MM.1S (cell line): Measurements from ENCODE around the gene EHBP1.
A peak's percentile ranks its signal among the peaks of the same experiment; 100 is the strongest.

ENCODE experiments used
- DNase-seq: peaks from one replicate; pipeline ENCODE4 v3.0.0-alpha.2; 2015
- H2AFZ ChIP-seq: fragments of 300-600 bp; sonication (generic); 2 replicates; pipeline ENCODE4 v1.6.0; 2016; ENCODE audit warnings: antibody characterized with exemption, low read length
- H3F3A ChIP-seq: fragments of 300-600 bp; sonication (generic); 2 replicates; pipeline ENCODE4 v1.6.1; 2016; ENCODE audit warnings: mild to moderate bottlenecking, antibody characterized with exemption, low read length, moderate library complexity, mixed read lengths; ENCODE audit not compliant: insufficient read depth
- H3K27ac ChIP-seq: fragments of 300-600 bp; sonication (generic); 2 replicates; pipeline ENCODE4 v1.5.1; 2016; ENCODE audit warnings: mild to moderate bottlenecking, low read length
- H3K27me3 ChIP-seq: fragments of 300-600 bp; sonication (generic); replicated peaks from 2 replicates; pipeline ENCODE4 v1.6.0; 2016; ENCODE audit warnings: low read length; ENCODE audit not compliant: insufficient read depth
- H3K36me3 ChIP-seq: fragments of 300-600 bp; sonication (generic); replicated peaks from 2 replicates; pipeline ENCODE4 v1.6.1; 2016; ENCODE audit warnings: mild to moderate bottlenecking, low read length, mixed read lengths; ENCODE audit not compliant: insufficient read depth
- H3K4me1 ChIP-seq: fragments of 300-600 bp; sonication (generic); 2 replicates; pipeline ENCODE4 v1.6.1; 2016; ENCODE audit warnings: low read length, mixed read lengths
- H3K4me2 ChIP-seq: fragments of 300-600 bp; sonication (generic); 2 replicates; pipeline ENCODE4 v1.6.0; 2016; ENCODE audit warnings: low read depth, low read length
- H3K4me3 ChIP-seq: fragments of 300-600 bp; sonication (generic); 2 replicates; pipeline ENCODE4 v1.5.1; 2016; ENCODE audit warnings: low read length, mixed read lengths
- H3K79me2 ChIP-seq: fragments of 300-600 bp; sonication (generic); 2 replicates; pipeline ENCODE4 v1.6.1; 2016; ENCODE audit warnings: mixed run types, low read length, mixed read lengths
- H3K9ac ChIP-seq: fragments of 300-600 bp; sonication (generic); 2 replicates; pipeline ENCODE4 v1.6.1; 2016; ENCODE audit warnings: low read length, mixed read lengths
- H3K9me2 ChIP-seq: fragments of 300-600 bp; sonication (generic); replicated peaks from 2 replicates; pipeline ENCODE4 v1.6.1; 2016; ENCODE audit warnings: mild to moderate bottlenecking, low read length, mixed read lengths; ENCODE audit not compliant: insufficient read depth
- H3K9me3 ChIP-seq: fragments of 300-600 bp; sonication (generic); replicated peaks from 2 replicates; pipeline ENCODE4 v1.6.1; 2016; ENCODE audit warnings: mild to moderate bottlenecking, low read length, mixed read lengths; ENCODE audit not compliant: insufficient read depth
- H4K20me1 ChIP-seq: fragments of 300-600 bp; sonication (generic); 2 replicates; pipeline ENCODE4 v1.6.1; 2016; ENCODE audit warnings: mild to moderate bottlenecking, low read length, moderate library complexity, mixed read lengths; ENCODE audit not compliant: insufficient read depth
- EZH2 ChIP-seq: fragments of 300-600 bp; sonication (generic); optimal IDR thresholded peaks from 2 replicates; pipeline ENCODE3; 2017; ENCODE audit warnings: low read depth, mild to moderate bottlenecking, antibody characterized with exemption, low read length, mixed read lengths
- EZH2phosphoT487 ChIP-seq: fragments of 300-600 bp; sonication (generic); IDR thresholded peaks from 2 replicates; pipeline ENCODE4 v1.6.1; 2018; ENCODE audit warnings: antibody characterized with exemption, low read length
- TF ChIP-seq, protein P1 (sequence below): fragments of 300-600 bp; sonication (generic); IDR thresholded peaks from 2 replicates; pipeline ENCODE4 v1.5.1; 2016; ENCODE audit warnings: antibody characterized with exemption, low read length, mixed read lengths

The EHBP1 gene

DNA sequence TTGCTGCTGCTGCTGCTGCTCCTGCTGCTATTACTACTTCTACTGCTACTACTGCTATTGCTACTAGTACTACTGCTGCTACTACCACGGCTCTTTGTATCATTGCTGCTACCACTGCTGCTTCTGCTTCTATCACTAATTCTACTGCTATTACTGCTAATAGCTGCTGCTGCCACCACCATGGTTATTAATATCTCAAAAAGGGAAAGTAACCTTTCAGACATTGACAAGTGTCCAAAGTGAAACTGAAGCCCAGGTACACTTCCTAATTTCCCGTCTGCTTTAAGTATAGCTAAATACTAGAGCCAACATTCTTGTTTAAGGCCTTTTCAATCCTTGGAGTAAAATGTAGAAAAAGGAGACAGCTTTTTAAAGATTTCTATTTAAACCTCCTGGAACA is 45.4 kb upstream of the EHBP1 start:
- Histone ChIP-seq H3K27me3 (no peaks in the 10 kb centered on the region; the same call in 1 of the 2 replicates), H3K79me2 (no peaks in the 10 kb centered on the region), H3K9me2 (no peaks in the 10 kb centered on the region), H3K9me3 (no peaks in the 10 kb centered on the region), H3K9ac (no peak overlapping the region), H3K4me3 (no peak overlapping the region), H3K4me2 (peak overlapping the region; percentile 31; the same call in 1 of the 2 replicates), H4K20me1 (no peaks in the 10 kb centered on the region), H3K36me3 (no peaks in the 10 kb centered on the region), H3K27ac (no peak overlapping the region), H3F3A (no peaks in the 10 kb centered on the region), H2AFZ (no peak overlapping the region), H3K4me1 (peaks cover 6% of the 10 kb centered on the region; the same call in 1 of the 2 replicates)
- TF ChIP-seq, protein P1, sequence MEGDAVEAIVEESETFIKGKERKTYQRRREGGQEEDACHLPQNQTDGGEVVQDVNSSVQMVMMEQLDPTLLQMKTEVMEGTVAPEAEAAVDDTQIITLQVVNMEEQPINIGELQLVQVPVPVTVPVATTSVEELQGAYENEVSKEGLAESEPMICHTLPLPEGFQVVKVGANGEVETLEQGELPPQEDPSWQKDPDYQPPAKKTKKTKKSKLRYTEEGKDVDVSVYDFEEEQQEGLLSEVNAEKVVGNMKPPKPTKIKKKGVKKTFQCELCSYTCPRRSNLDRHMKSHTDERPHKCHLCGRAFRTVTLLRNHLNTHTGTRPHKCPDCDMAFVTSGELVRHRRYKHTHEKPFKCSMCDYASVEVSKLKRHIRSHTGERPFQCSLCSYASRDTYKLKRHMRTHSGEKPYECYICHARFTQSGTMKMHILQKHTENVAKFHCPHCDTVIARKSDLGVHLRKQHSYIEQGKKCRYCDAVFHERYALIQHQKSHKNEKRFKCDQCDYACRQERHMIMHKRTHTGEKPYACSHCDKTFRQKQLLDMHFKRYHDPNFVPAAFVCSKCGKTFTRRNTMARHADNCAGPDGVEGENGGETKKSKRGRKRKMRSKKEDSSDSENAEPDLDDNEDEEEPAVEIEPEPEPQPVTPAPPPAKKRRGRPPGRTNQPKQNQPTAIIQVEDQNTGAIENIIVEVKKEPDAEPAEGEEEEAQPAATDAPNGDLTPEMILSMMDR: no peak
- TF ChIP-seq EZH2phosphoT487: no peak
- TF ChIP-seq EZH2: no peak
- DNase-seq: peak; percentile 58

DNA sequence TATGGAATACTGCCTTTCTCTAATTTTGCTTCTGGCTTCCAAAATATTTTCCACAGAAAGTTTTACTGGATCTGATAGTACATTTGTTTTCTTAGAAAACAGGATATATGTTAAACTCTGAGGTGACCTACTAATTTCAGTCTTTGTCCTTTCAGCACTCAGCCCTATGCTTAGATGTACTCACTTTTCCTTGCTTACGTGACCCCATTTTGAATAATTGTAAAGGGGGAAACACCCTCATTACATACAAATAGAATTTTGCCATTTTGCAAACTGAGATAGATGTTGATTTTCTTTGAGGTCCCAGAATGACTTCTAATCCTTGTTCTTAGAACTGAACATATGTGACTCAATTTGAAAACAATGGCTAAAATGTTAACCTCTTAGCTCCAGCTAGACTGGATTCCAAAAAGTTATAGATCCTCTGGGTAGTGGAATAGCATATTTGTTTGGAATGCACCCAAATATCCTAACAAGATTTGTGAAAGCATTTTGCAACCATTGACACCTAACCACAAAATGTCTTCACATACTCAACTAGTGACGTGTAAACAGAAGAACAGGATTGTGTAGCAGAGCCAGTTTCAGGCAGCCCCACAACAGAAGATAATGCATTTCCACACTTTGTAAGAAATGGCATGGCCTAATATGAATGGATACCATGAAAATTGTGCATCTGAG is 44.8 kb upstream of the EHBP1 start:
- peaks cover 6% of the 10 kb centered on the region; the same call in 1 of the 2 replicates for H3K4me1 ChIP-seq
- peak overlapping the region; percentile 31; the same call in 1 of the 2 replicates for H3K4me2 ChIP-seq
- DNase-seq: no peak
- H4K20me1 ChIP-seq: no peaks in the 10 kb centered on the region
- H3K9me2 ChIP-seq: no peaks in the 10 kb centered on the region
- H2AFZ ChIP-seq: no peak overlapping the region
- H3K9ac ChIP-seq: no peak overlapping the region
- no peaks in the 10 kb centered on the region for H3K9me3 ChIP-seq
- no peak overlapping the region for H3K27ac ChIP-seq
- H3K4me3 ChIP-seq: no peak overlapping the region
- H3K79me2 ChIP-seq: no peaks in the 10 kb centered on the region
- no peaks in the 10 kb centered on the region for H3F3A ChIP-seq
- TF ChIP-seq EZH2 (no peak), EZH2phosphoT487 (no peak)
- TF ChIP-seq, protein P1: no peak
- no peaks in the 10 kb centered on the region for H3K36me3 ChIP-seq
- no peaks in the 10 kb centered on the region; the same call in 1 of the 2 replicates for H3K27me3 ChIP-seq

DNA sequence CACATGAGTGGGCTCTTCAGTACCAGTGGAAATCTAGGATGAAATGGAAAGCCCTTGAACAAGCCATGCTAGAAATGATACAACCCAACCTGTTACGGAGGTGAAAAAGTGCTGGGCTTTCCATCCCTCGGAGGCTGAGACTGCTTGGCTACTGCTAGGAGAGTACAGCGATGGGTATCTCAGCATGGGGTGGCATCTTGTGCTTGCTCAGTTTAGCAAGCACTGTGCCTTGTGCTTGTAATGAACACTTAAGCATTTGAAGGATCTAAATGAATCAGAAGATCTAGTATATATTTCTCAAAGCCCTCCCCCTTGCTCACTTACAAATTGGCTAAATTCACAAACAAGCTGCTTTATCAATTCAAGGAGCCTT is 44.3 kb upstream of the EHBP1 start:
- no peak overlapping the region for H2AFZ ChIP-seq
- H3K79me2 ChIP-seq: no peaks in the 10 kb centered on the region
- H3K36me3 ChIP-seq: no peaks in the 10 kb centered on the region
- H3K4me3 ChIP-seq: no peak overlapping the region
- DNase-seq: no peak
- no peaks in the 10 kb centered on the region for H4K20me1 ChIP-seq
- TF ChIP-seq EZH2phosphoT487 (no peak), EZH2 (no peak)
- TF ChIP-seq, protein P1: no peak
- H3K27me3 ChIP-seq: no peaks in the 10 kb centered on the region; the same call in 1 of the 2 replicates
- H3K9me2 ChIP-seq: no peaks in the 10 kb centered on the region
- H3K27ac ChIP-seq: no peak overlapping the region
- no peaks in the 10 kb centered on the region for H3K9me3 ChIP-seq
- no peaks in the 10 kb centered on the region for H3F3A ChIP-seq
- H3K9ac ChIP-seq: no peak overlapping the region
- H3K4me2 ChIP-seq: no peak overlapping the region
- H3K4me1 ChIP-seq: peaks cover 6% of the 10 kb centered on the region; the same call in 1 of the 2 replicates
